T47D (cell line): ENCODE results near the gene CBX4.

Source experiments
- DNase-seq, 2 experiments: peaks; one replicate each; pipeline versions ENCODE4 v3.0.0 to v3.0.0-alpha.2; 2011 to 2012; ENCODE audit warnings: low read depth in 1 of 2, low spot score in 1 of 2
- JUND ChIP-seq: IDR thresholded peaks from 2 replicates; pipeline ENCODE4 v1.6.1; 2012; ENCODE audit warnings: low read depth
- in situ Hi-C: cut with HindIII; loops from 2 replicates; pipeline ENCODE4 v1.10.0; 2016; ENCODE audit warnings: low sequenced_read_pairs, low pct_unique_long_range_greater_than_20kb

The CBX4 gene

GRCh38 chr17:79799538-79800324, 39.5 kb downstream of the CBX4 start:
- in situ Hi-C loops = no loop called here
- TF ChIP-seq JUND = no peak
- no peak for DNase-seq

- in situ Hi-C loops = no loop called here
- DNase-seq = no peak
- TF ChIP-seq JUND = no peak
Observed at GRCh38 chr17:79799174-79799537, 40.1 kb downstream of the CBX4 start.

GRCh38 chr17:79798299-79799173, 40.7 kb downstream of the CBX4 start:
- no peak for DNase-seq
- in situ Hi-C loops = no loop called here
- TF ChIP-seq JUND = no peak

- no peak for TF ChIP-seq JUND
- DNase-seq = peak in 1 of 2 experiments; percentile 32
- in situ Hi-C loops = no loop called here
Observed at GRCh38 chr17:79797492-79798298, 41.5 kb downstream of the CBX4 start.

GRCh38 chr17:79796763-79797491, 42.3 kb downstream of the CBX4 start, which contains the start of gene CBX8:
CBX8 (minus strand) TSS chr17:79797077; CDS start chr17:79796998, 79 bp downstream.
- TF ChIP-seq JUND = no peak
- DNase-seq = peak; percentile 100
- in situ Hi-C loops = no loop called here

- no peak for DNase-seq
- in situ Hi-C loops = no loop called here
- TF ChIP-seq JUND = no peak
Observed at GRCh38 chr17:79796444-79796762, 42.8 kb downstream of the CBX4 start.

GRCh38 chr17:79795795-79796443, 43.3 kb downstream of the CBX4 start:
- no peak for DNase-seq
- in situ Hi-C loops = no loop called here
- TF ChIP-seq JUND = no peak

- in situ Hi-C loops = no loop called here
- DNase-seq = no peak
- TF ChIP-seq JUND = no peak
Observed at GRCh38 chr17:79794659-79795511, 44.4 kb downstream of the CBX4 start.

GRCh38 chr17:79793924-79794304, 45.3 kb downstream of the CBX4 start:
- TF ChIP-seq JUND = no peak
- DNase-seq = no peak
- in situ Hi-C loops = no loop called here

- no peak for TF ChIP-seq JUND
- peak in 1 of 2 experiments; percentile 46 for DNase-seq
- in situ Hi-C loops = no loop called here
Observed at GRCh38 chr17:79792984-79793923, 46.0 kb downstream of the CBX4 start.
